Chondrocyte (in vitro differentiated cells): ENCODE results near the gene UVSSA. TPM values are rescaled to one million over a fixed set of nuclear protein-coding genes. Genes with fewer than 3 reads are reported as not detected.

Experiments
- DNase-seq: peaks from one replicate; pipeline ENCODE4 v3.0.0; 2021; ENCODE audit warnings: mixed read lengths, low spot score
- H3K27ac Mint-ChIP-seq: one replicate; pipeline ENCODE4 v1.8.0; 2021; ENCODE audit warnings: mild to moderate bottlenecking, moderate library complexity, mixed read lengths; ENCODE audit not compliant: unreplicated experiment
- H3K27me3 Mint-ChIP-seq: 2 replicates; pipeline ENCODE4 v1.8.0; 2021; ENCODE audit warnings: low read depth, mixed read lengths
- H3K36me3 Mint-ChIP-seq: 2 replicates; pipeline ENCODE4 v1.8.0; 2021; ENCODE audit warnings: low read depth, mixed read lengths
- H3K4me1 Mint-ChIP-seq: 2 replicates; pipeline ENCODE4 v1.8.0; 2021; ENCODE audit warnings: low read depth, mild to moderate bottlenecking, mixed read lengths
- H3K4me3 Mint-ChIP-seq: one replicate; pipeline ENCODE4 v1.8.0; 2021; ENCODE audit warnings: mild to moderate bottlenecking, moderate library complexity, mixed read lengths; ENCODE audit not compliant: unreplicated experiment
- H3K9me3 Mint-ChIP-seq: 2 replicates; pipeline ENCODE4 v1.8.0; 2021; ENCODE audit warnings: low read depth, mixed read lengths
- total RNA-seq: library from RNA; stranded (reverse); gene quantifications from 3 replicates; pipeline ENCODE4 v1.2.1, GENCODE V29; 2021
- TF ChIP-seq, protein P1 (sequence below): fragments of 200-600 bp; sonication (generic); IDR thresholded peaks from 2 replicates; pipeline ENCODE4 v1.5.0; 2021; ENCODE audit warnings: antibody characterized with exemption, mild to moderate bottlenecking, moderate library complexity

The UVSSA gene
- total RNA-seq, 1 donor from 2014 or later = 20.9 TPM

DNA sequence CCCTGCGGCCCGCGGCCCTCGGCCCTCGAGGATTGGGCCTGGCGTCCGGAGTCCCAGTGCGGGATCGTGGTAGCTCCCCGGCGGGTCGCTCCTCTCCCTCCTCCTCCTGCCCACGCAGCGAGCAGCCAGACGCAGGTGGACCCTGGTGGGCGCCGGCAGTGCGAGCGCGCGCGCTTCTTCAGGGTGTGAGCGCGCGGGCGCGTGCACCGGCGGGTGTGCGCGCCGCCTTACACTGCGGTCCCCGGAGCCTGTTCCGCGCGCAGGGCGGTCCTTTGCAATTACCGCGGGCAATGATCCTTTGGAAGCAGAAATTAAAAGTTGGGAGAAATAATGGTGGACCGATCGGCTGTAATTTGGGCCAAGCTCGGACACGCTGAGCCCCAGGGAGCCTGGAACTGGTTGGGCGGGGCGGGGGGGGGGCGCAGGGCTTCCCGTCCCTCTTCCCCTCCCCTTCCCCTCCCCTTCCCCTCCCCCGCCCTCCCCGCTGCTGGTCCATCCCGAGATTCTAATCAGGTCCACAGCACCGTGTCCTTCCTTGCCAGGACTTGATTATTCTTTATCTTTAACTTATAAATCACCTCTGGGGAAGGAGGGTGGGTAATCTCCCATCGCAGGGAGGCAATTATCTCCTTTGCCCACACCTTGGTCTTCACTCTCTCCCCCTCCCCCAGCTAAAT is 60.8 kb downstream of the UVSSA start:
- Mint-ChIP-seq H3K27me3 (peaks cover 9% of the 10 kb centered on the region), H3K36me3 (no peaks in the 10 kb centered on the region), H3K4me1 (no peaks in the 10 kb centered on the region), H3K27ac (no peak overlapping the region), H3K4me3 (no peak overlapping the region), H3K9me3 (no peaks in the 10 kb centered on the region)
- peak; percentile 59 for DNase-seq
- TF ChIP-seq, protein P1, sequence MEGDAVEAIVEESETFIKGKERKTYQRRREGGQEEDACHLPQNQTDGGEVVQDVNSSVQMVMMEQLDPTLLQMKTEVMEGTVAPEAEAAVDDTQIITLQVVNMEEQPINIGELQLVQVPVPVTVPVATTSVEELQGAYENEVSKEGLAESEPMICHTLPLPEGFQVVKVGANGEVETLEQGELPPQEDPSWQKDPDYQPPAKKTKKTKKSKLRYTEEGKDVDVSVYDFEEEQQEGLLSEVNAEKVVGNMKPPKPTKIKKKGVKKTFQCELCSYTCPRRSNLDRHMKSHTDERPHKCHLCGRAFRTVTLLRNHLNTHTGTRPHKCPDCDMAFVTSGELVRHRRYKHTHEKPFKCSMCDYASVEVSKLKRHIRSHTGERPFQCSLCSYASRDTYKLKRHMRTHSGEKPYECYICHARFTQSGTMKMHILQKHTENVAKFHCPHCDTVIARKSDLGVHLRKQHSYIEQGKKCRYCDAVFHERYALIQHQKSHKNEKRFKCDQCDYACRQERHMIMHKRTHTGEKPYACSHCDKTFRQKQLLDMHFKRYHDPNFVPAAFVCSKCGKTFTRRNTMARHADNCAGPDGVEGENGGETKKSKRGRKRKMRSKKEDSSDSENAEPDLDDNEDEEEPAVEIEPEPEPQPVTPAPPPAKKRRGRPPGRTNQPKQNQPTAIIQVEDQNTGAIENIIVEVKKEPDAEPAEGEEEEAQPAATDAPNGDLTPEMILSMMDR = no peak

DNA sequence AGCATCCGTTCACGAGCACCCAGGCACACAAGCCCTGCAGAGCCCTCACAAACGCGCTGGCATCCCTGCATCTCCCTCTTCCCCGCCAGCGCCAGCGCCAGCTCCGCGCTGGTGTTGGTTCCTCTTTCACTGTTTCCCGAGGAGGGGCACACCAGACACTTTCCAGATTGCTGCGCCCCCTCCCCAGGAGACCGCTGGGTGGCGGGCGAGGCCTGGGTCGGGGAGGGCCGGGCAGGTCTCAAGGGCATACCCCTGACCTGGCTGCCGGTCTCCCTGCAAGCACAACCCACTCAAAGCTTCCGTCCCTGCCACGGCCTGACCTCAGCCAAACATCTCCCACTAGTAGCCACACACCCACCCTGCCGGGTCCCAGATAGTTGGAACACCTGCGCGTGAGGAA is 61.4 kb downstream of the UVSSA start:
- DNase-seq = peak; percentile 80
- Mint-ChIP-seq H3K4me1 (no peaks in the 10 kb centered on the region), H3K9me3 (no peaks in the 10 kb centered on the region), H3K4me3 (no peak overlapping the region), H3K27me3 (peaks cover 9% of the 10 kb centered on the region), H3K27ac (no peak overlapping the region), H3K36me3 (no peaks in the 10 kb centered on the region)
- TF ChIP-seq, protein P1 = no peak

DNA sequence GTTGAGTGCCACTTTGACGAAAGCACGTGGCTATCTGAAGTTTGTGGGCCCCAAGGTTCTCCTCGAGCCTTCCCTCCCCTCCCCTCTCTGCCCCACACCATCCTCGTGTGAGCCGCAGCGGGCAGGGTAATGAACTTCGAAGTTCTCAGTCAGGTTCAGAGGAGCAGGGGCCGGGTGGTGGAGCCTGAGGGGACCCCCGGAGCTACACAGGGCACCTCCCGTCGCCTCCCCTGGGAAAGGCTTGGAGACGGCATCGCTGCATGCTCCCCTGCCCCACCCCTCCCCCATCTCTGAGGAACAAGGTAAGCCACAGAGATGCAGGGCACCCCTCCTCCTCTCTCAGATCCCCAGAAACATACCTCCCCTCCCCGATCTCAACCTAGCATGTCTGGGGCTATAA is 62.1 kb downstream of the UVSSA start:
- Mint-ChIP-seq H3K27ac (no peak overlapping the region), H3K9me3 (no peaks in the 10 kb centered on the region), H3K4me1 (no peaks in the 10 kb centered on the region), H3K4me3 (no peak overlapping the region), H3K27me3 (peaks cover 9% of the 10 kb centered on the region), H3K36me3 (no peaks in the 10 kb centered on the region)
- TF ChIP-seq, protein P1 = no peak
- peak; percentile 62 for DNase-seq

DNA sequence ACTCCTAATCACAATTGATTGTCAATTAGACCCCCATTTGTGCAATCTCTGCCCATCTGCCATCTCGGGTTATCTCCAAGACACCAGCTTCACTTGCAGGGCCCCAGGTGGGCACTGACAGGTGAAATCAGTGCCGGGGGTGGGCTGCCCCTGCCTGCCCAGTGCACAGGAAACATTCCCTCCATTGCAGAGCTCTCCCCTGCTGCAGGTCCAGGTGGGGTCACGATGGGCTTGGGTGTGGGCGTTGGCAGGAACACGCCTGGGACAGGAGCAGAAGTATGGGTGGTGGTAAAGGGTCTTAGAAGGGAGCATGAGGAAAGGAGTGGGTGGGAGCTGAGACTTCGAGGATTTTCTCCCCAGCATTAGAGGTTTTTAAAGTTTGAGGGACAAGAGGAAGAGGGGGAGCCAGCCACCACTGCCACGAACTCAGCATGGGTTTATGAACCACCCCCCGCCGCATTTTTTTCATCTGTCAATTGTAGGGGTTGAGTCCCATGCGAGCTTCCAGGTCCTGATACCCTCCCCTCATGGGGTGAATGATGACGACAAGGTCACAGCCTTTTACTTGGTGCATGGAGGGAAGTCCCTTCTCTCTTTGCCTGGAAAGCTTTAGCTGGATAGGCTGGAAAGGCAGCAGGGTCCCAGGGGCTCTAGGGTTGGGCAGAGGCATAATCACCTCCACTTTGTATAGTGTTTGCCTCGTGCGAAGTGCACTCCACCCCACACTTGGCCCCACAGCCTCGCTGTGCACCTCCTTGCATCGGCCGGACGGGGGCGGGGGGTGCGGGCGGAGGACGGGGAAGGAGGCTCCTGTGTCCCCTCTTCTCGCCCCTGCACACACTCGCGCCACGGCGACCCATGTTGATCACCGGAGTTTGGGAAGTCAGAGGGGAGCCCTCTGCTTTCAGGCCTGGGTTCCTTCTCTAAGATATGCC is 62.8 kb downstream of the UVSSA start:
- Mint-ChIP-seq H3K9me3 (no peaks in the 10 kb centered on the region), H3K27ac (peak overlapping the region; percentile 17), H3K4me1 (no peaks in the 10 kb centered on the region), H3K4me3 (no peak overlapping the region), H3K27me3 (peaks cover 9% of the 10 kb centered on the region), H3K36me3 (no peaks in the 10 kb centered on the region)
- TF ChIP-seq, protein P1 = no peak
- peak; percentile 82 for DNase-seq

DNA sequence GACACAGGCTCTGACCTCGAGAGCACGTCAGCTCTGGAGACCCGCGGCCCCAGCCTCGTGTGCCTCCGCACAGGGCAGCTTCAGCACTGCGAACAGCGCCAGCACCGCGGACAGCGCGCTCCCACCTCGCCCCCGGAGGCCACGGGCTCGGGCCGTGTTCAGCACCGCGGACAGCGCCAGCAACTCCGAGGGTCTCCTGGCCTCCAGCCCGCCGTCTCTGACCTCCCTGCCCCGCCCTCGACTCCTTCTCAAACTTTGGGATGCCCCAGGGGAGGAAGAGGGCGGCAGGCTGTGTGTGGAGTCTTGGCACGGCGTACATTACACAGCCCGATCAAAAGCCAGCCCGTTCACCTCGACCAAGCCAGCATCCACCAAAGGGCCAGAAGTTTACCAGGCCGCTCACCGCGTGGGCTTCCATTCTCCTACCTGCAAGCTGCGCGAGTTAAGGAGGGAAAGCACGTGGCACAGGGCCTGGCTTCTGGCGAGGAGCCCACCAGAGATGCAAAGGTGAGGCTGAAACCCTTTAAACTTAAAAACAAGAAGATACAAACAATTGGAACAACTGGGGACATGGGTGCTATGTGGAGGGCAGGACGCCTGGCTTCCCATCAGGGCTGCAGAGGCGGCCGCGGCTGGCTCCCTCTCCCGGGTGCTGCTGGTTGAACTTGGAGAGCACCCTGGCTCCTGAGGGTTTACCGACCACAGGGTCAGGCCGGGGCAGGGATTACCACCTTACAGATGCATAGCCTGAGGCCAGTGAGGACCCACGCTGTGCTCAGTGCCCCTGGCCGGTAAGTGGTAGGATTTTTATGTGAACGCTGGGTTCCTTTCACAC is 63.7 kb downstream of the UVSSA start:
- no peaks in the 10 kb centered on the region for H3K9me3 Mint-ChIP-seq
- H3K4me1 Mint-ChIP-seq = no peaks in the 10 kb centered on the region
- H3K36me3 Mint-ChIP-seq = no peaks in the 10 kb centered on the region
- H3K4me3 Mint-ChIP-seq = no peak overlapping the region
- H3K27me3 Mint-ChIP-seq = peaks cover 12% of the 10 kb centered on the region
- no peak overlapping the region for H3K27ac Mint-ChIP-seq
- TF ChIP-seq, protein P1 = no peak
- DNase-seq = peak; percentile 95
